Measurements from ENCODE around the gene UBA6. TPM values are rescaled to one million over a fixed set of nuclear protein-coding genes. Genes with fewer than 3 reads are reported as not detected.

Gene UBA6
- total and polyA plus RNA-seq, 9 of the 15 experiments (the other 6 are each of a cell fraction or from before 2014, with no cell fraction given): 22.9 to 139 (median 94.6) TPM

DNA sequence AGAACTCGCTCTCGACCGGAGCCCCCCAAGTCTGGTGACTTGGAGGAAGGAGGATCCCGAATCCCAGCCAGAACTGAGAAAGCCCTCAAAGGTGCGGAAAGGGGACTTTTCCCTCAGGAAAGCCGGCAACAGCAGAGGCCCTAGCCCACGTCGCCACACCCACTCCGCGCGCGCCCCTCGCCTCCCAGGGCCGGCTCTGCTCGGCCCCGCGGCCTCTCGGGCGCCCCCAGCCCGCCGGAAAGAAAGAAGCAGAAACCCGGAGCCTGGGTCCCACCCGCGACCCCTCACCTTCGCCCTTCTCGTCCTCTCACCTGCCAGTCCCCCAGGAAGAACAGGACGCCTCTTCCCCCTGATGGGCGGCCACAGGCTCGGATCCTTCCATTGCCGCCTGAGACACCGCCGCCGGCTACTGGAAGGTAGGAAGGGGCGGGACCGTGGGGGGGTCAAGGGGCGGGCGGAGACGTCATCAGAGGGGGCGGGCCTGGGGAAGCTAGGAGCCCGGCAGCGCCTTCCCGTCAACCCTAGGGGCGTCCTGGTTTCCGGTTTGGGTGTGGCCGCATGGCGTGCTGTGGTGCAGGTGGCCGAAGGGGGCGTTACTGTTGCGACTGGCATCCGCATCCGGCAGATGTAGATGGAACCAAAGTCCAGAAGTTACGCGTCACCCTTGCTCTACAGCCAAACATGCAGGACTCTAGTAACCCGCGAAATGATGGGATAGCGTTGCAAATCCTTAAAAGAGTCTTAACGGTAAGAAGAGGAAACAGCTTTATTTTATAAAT lies at the start of gene UBA6 (continued):
- TF ChIP-seq, protein P1, sequence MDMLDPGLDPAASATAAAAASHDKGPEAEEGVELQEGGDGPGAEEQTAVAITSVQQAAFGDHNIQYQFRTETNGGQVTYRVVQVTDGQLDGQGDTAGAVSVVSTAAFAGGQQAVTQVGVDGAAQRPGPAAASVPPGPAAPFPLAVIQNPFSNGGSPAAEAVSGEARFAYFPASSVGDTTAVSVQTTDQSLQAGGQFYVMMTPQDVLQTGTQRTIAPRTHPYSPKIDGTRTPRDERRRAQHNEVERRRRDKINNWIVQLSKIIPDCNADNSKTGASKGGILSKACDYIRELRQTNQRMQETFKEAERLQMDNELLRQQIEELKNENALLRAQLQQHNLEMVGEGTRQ (CRISPR knock-in tag; IDR thresholded peaks at IDR 0.05): no peak
- TF ChIP-seq XRCC3 (IDR thresholded peaks at IDR 0.05) (no peak), NR3C1 (CRISPR knock-in tag; IDR thresholded peaks at IDR 0.05) (no peak), ZNF3 (CRISPR knock-in tag; IDR thresholded peaks at IDR 0.05) (no peak), EP300 (IDR thresholded peaks at IDR 0.05; ENCODE audit: low read length) (peak; percentile 43; the same call in 1 of the 2 replicates), BHLHE40 (IDR thresholded peaks at IDR 0.05; ENCODE audit: low read length) (peak; percentile 68), SETDB1 (IDR thresholded peaks at IDR 0.05; ENCODE audit: low read length) (no peak), BRD9 (IDR thresholded peaks at IDR 0.05; ENCODE audit: low read depth, partially characterized antibody) (no peak)
- TF ChIP-seq, protein P2, sequence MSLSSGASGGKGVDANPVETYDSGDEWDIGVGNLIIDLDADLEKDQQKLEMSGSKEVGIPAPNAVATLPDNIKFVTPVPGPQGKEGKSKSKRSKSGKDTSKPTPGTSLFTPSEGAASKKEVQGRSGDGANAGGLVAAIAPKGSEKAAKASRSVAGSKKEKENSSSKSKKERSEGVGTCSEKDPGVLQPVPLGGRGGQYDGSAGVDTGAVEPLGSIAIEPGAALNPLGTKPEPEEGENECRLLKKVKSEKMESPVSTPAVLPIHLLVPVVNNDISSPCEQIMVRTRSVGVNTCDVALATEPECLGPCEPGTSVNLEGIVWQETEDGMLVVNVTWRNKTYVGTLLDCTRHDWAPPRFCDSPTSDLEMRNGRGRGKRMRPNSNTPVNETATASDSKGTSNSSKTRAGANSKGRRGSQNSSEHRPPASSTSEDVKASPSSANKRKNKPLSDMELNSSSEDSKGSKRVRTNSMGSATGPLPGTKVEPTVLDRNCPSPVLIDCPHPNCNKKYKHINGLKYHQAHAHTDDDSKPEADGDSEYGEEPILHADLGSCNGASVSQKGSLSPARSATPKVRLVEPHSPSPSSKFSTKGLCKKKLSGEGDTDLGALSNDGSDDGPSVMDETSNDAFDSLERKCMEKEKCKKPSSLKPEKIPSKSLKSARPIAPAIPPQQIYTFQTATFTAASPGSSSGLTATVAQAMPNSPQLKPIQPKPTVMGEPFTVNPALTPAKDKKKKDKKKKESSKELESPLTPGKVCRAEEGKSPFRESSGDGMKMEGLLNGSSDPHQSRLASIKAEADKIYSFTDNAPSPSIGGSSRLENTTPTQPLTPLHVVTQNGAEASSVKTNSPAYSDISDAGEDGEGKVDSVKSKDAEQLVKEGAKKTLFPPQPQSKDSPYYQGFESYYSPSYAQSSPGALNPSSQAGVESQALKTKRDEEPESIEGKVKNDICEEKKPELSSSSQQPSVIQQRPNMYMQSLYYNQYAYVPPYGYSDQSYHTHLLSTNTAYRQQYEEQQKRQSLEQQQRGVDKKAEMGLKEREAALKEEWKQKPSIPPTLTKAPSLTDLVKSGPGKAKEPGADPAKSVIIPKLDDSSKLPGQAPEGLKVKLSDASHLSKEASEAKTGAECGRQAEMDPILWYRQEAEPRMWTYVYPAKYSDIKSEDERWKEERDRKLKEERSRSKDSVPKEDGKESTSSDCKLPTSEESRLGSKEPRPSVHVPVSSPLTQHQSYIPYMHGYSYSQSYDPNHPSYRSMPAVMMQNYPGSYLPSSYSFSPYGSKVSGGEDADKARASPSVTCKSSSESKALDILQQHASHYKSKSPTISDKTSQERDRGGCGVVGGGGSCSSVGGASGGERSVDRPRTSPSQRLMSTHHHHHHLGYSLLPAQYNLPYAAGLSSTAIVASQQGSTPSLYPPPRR (CRISPR knock-in tag; IDR thresholded peaks at IDR 0.05; ENCODE audit: borderline replicate concordance): no peak
- TF ChIP-seq, protein P3, sequence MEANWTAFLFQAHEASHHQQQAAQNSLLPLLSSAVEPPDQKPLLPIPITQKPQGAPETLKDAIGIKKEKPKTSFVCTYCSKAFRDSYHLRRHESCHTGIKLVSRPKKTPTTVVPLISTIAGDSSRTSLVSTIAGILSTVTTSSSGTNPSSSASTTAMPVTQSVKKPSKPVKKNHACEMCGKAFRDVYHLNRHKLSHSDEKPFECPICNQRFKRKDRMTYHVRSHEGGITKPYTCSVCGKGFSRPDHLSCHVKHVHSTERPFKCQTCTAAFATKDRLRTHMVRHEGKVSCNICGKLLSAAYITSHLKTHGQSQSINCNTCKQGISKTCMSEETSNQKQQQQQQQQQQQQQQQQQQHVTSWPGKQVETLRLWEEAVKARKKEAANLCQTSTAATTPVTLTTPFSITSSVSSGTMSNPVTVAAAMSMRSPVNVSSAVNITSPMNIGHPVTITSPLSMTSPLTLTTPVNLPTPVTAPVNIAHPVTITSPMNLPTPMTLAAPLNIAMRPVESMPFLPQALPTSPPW (CRISPR knock-in tag; IDR thresholded peaks at IDR 0.05): peak; percentile 88
- TF ChIP-seq, protein P4, sequence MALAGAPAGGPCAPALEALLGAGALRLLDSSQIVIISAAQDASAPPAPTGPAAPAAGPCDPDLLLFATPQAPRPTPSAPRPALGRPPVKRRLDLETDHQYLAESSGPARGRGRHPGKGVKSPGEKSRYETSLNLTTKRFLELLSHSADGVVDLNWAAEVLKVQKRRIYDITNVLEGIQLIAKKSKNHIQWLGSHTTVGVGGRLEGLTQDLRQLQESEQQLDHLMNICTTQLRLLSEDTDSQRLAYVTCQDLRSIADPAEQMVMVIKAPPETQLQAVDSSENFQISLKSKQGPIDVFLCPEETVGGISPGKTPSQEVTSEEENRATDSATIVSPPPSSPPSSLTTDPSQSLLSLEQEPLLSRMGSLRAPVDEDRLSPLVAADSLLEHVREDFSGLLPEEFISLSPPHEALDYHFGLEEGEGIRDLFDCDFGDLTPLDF (CRISPR knock-in tag; IDR thresholded peaks at IDR 0.05): 0 out of 2 replicates have a peak, but pooled peaks have one; percentile 31
- TF ChIP-seq, protein P5, sequence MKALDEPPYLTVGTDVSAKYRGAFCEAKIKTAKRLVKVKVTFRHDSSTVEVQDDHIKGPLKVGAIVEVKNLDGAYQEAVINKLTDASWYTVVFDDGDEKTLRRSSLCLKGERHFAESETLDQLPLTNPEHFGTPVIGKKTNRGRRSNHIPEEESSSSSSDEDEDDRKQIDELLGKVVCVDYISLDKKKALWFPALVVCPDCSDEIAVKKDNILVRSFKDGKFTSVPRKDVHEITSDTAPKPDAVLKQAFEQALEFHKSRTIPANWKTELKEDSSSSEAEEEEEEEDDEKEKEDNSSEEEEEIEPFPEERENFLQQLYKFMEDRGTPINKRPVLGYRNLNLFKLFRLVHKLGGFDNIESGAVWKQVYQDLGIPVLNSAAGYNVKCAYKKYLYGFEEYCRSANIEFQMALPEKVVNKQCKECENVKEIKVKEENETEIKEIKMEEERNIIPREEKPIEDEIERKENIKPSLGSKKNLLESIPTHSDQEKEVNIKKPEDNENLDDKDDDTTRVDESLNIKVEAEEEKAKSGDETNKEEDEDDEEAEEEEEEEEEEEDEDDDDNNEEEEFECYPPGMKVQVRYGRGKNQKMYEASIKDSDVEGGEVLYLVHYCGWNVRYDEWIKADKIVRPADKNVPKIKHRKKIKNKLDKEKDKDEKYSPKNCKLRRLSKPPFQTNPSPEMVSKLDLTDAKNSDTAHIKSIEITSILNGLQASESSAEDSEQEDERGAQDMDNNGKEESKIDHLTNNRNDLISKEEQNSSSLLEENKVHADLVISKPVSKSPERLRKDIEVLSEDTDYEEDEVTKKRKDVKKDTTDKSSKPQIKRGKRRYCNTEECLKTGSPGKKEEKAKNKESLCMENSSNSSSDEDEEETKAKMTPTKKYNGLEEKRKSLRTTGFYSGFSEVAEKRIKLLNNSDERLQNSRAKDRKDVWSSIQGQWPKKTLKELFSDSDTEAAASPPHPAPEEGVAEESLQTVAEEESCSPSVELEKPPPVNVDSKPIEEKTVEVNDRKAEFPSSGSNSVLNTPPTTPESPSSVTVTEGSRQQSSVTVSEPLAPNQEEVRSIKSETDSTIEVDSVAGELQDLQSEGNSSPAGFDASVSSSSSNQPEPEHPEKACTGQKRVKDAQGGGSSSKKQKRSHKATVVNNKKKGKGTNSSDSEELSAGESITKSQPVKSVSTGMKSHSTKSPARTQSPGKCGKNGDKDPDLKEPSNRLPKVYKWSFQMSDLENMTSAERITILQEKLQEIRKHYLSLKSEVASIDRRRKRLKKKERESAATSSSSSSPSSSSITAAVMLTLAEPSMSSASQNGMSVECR (CRISPR knock-in tag; IDR thresholded peaks at IDR 0.05): peak; percentile 64

Measured in K562 (cell line).